Measurements from ENCODE around the gene MR1.

Gene MR1

GRCh38 chr1:181081395-181081794 lies 47.6 kb downstream of the MR1 start:
- H3K9me3 ChIP-seq (replicated peaks in 1 of 2; ENCODE audit: control insufficient read depth in 2 of 2, insufficient read depth in 1 of 2, low read depth in 1 of 2, low read length in 2 of 2): no peaks in the 10 kb centered on the region
- H2BK120ac ChIP-seq (ENCODE audit: low read depth, low read length): no peak overlapping the region
- peaks cover 0 to 9% (median 2%) of the 10 kb centered on the region in 3 experiments for H3K27me3 ChIP-seq (ENCODE audit: control insufficient read depth in 3 of 3, insufficient read depth in 3 of 3, low read depth in 1 of 3, low read length in 3 of 3)
- H3K4ac ChIP-seq (ENCODE audit: low read length): no peak overlapping the region
- no peak overlapping the region for H2BK15ac ChIP-seq (ENCODE audit: low read length)
- no peak overlapping the region for H2AK5ac ChIP-seq (ENCODE audit: low read depth, low read length)
- no peak overlapping the region for H4K91ac ChIP-seq (ENCODE audit: low read depth, low read length, poor library complexity)
- DNase-seq (ENCODE audit: low spot score): no peak
- H3K18ac ChIP-seq (ENCODE audit: low read length): no peak overlapping the region
- no peak overlapping the region for H3K4me3 ChIP-seq (ENCODE audit: low read length in 2 of 2)
- no peak overlapping the region for H2BK12ac ChIP-seq (ENCODE audit: low read length)
- H2BK5ac ChIP-seq (ENCODE audit: low read length): no peak overlapping the region
- H3K23ac ChIP-seq (ENCODE audit: low read depth, low read length, poor library complexity): no peak overlapping the region
- H3K27ac ChIP-seq (replicated peaks; ENCODE audit: low read length): no peak overlapping the region
- peak overlapping the region; percentile 6 for H2AFZ ChIP-seq (ENCODE audit: low read length)
- no peaks in the 10 kb centered on the region for H3K79me1 ChIP-seq (ENCODE audit: low read depth, low read length)
- H3K36me3 ChIP-seq (replicated peaks in 1 of 2; ENCODE audit: control insufficient read depth in 2 of 2, insufficient read depth in 2 of 2, low read length in 2 of 2): no peaks in the 10 kb centered on the region
- no peak overlapping the region for H3K9ac ChIP-seq (ENCODE audit: low read depth, low read length, poor library complexity)
- no CpG with 5 or more reads among the region's 3 CpGs for WGBS, 2 donors (ENCODE audit: extremely low coverage in 2 of 2, insufficient read length in 2 of 2, insufficient replicate concordance in 1 of 2)
- no peak overlapping the region for H3K14ac ChIP-seq (ENCODE audit: low read length)
- H3K4me2 ChIP-seq (ENCODE audit: insufficient read depth, low read length, poor library complexity, severe bottlenecking): no peak overlapping the region
- peaks cover 6 to 7% of the 10 kb centered on the region in 2 donors for H3K4me1 ChIP-seq (ENCODE audit: control insufficient read depth in 2 of 2, insufficient read depth in 1 of 2, low read depth in 1 of 2, low read length in 2 of 2)
- H4K8ac ChIP-seq (ENCODE audit: low read depth, low read length): no peak overlapping the region

GRCh38 chr1:181083842-181084605 lies 50.2 kb downstream of the MR1 start:
- Histone ChIP-seq H3K27me3 (ENCODE audit: control insufficient read depth in 3 of 3, insufficient read depth in 3 of 3, low read depth in 1 of 3, low read length in 3 of 3) (peaks cover 0 to 15% (median 2%) of the 10 kb centered on the region in 3 experiments), H2BK12ac (ENCODE audit: low read length) (no peak overlapping the region), H3K79me1 (ENCODE audit: low read depth, low read length) (peaks cover 4% of the 10 kb centered on the region), H4K91ac (ENCODE audit: low read depth, low read length, poor library complexity) (no peak overlapping the region), H2BK5ac (ENCODE audit: low read length) (no peak overlapping the region), H3K4ac (ENCODE audit: low read length) (no peak overlapping the region), H2BK120ac (ENCODE audit: low read depth, low read length) (no peak overlapping the region), H3K18ac (ENCODE audit: low read length) (no peak overlapping the region), H3K9ac (ENCODE audit: low read depth, low read length, poor library complexity) (no peak overlapping the region), H3K4me3 (ENCODE audit: low read length in 2 of 2) (no peak overlapping the region), H2AFZ (ENCODE audit: low read length) (no peak overlapping the region), H3K9me3 (replicated peaks in 1 of 2; ENCODE audit: control insufficient read depth in 2 of 2, insufficient read depth in 1 of 2, low read depth in 1 of 2, low read length in 2 of 2) (no peaks in the 10 kb centered on the region), H3K4me1 (ENCODE audit: control insufficient read depth in 2 of 2, insufficient read depth in 1 of 2, low read depth in 1 of 2, low read length in 2 of 2) (peaks cover 0 to 6% of the 10 kb centered on the region in 2 donors), H4K8ac (ENCODE audit: low read depth, low read length) (no peak overlapping the region), H2BK15ac (ENCODE audit: low read length) (no peak overlapping the region), H2AK5ac (ENCODE audit: low read depth, low read length) (no peak overlapping the region), H3K36me3 (replicated peaks in 1 of 2; ENCODE audit: control insufficient read depth in 2 of 2, insufficient read depth in 2 of 2, low read length in 2 of 2) (no peaks in the 10 kb centered on the region), H3K23ac (ENCODE audit: low read depth, low read length, poor library complexity) (no peak overlapping the region), H3K27ac (replicated peaks; ENCODE audit: low read length) (no peak overlapping the region), H3K14ac (ENCODE audit: low read length) (no peak overlapping the region), H3K4me2 (ENCODE audit: insufficient read depth, low read length, poor library complexity, severe bottlenecking) (no peak overlapping the region)
- DNase-seq (ENCODE audit: low spot score): no peak
- no CpG with 5 or more reads among the region's 6 CpGs for WGBS, 2 donors (ENCODE audit: extremely low coverage in 2 of 2, insufficient read length in 2 of 2, insufficient replicate concordance in 1 of 2)

- Histone ChIP-seq H3K79me1 (ENCODE audit: low read depth, low read length) (peaks cover 8% of the 10 kb centered on the region), H3K4me1 (ENCODE audit: control insufficient read depth in 2 of 2, insufficient read depth in 1 of 2, low read depth in 1 of 2, low read length in 2 of 2) (peaks cover 0 to 6% of the 10 kb centered on the region in 2 donors), H2BK120ac (ENCODE audit: low read depth, low read length) (no peak overlapping the region), H3K27ac (replicated peaks; ENCODE audit: low read length) (no peak overlapping the region), H2BK5ac (ENCODE audit: low read length) (no peak overlapping the region), H3K4me2 (ENCODE audit: insufficient read depth, low read length, poor library complexity, severe bottlenecking) (no peak overlapping the region), H2AFZ (ENCODE audit: low read length) (no peak overlapping the region), H3K18ac (ENCODE audit: low read length) (no peak overlapping the region), H3K23ac (ENCODE audit: low read depth, low read length, poor library complexity) (no peak overlapping the region), H3K36me3 (replicated peaks in 1 of 2; ENCODE audit: control insufficient read depth in 2 of 2, insufficient read depth in 2 of 2, low read length in 2 of 2) (no peaks in the 10 kb centered on the region), H4K91ac (ENCODE audit: low read depth, low read length, poor library complexity) (no peak overlapping the region), H2AK5ac (ENCODE audit: low read depth, low read length) (no peak overlapping the region), H3K9me3 (replicated peaks in 1 of 2; ENCODE audit: control insufficient read depth in 2 of 2, insufficient read depth in 1 of 2, low read depth in 1 of 2, low read length in 2 of 2) (no peaks in the 10 kb centered on the region), H3K4me3 (ENCODE audit: low read length in 2 of 2) (no peak overlapping the region), H2BK15ac (ENCODE audit: low read length) (no peak overlapping the region), H3K14ac (ENCODE audit: low read length) (no peak overlapping the region), H3K9ac (ENCODE audit: low read depth, low read length, poor library complexity) (no peak overlapping the region), H3K4ac (ENCODE audit: low read length) (no peak overlapping the region), H4K8ac (ENCODE audit: low read depth, low read length) (no peak overlapping the region), H2BK12ac (ENCODE audit: low read length) (no peak overlapping the region), H3K27me3 (ENCODE audit: control insufficient read depth in 3 of 3, insufficient read depth in 3 of 3, low read depth in 1 of 3, low read length in 3 of 3) (peaks cover 0 to 15% (median 2%) of the 10 kb centered on the region in 3 experiments)
- WGBS, 2 donors (ENCODE audit: extremely low coverage in 2 of 2, insufficient read length in 2 of 2, insufficient replicate concordance in 1 of 2): no CpG with 5 or more reads among the region's 4 CpGs
- no peak for DNase-seq (ENCODE audit: low spot score)
Measured at GRCh38 chr1:181084606-181084969, 50.8 kb downstream of the MR1 start.

- no peak overlapping the region for H4K91ac ChIP-seq (ENCODE audit: low read depth, low read length, poor library complexity)
- no peak overlapping the region for H3K4me2 ChIP-seq (ENCODE audit: insufficient read depth, low read length, poor library complexity, severe bottlenecking)
- no peak overlapping the region for H3K14ac ChIP-seq (ENCODE audit: low read length)
- no peak for DNase-seq (ENCODE audit: low spot score)
- H2BK5ac ChIP-seq (ENCODE audit: low read length): no peak overlapping the region
- H3K4me1 ChIP-seq (ENCODE audit: control insufficient read depth in 2 of 2, insufficient read depth in 1 of 2, low read depth in 1 of 2, low read length in 2 of 2): peaks cover 0 to 7% of the 10 kb centered on the region in 2 donors
- H2AK5ac ChIP-seq (ENCODE audit: low read depth, low read length): no peak overlapping the region
- no peak overlapping the region for H3K4ac ChIP-seq (ENCODE audit: low read length)
- no peak overlapping the region for H2BK12ac ChIP-seq (ENCODE audit: low read length)
- no peak overlapping the region for H3K23ac ChIP-seq (ENCODE audit: low read depth, low read length, poor library complexity)
- peaks cover 0 to 15% (median 2%) of the 10 kb centered on the region in 3 experiments for H3K27me3 ChIP-seq (ENCODE audit: control insufficient read depth in 3 of 3, insufficient read depth in 3 of 3, low read depth in 1 of 3, low read length in 3 of 3)
- H3K9ac ChIP-seq (ENCODE audit: low read depth, low read length, poor library complexity): no peak overlapping the region
- no peaks in the 10 kb centered on the region for H3K36me3 ChIP-seq (replicated peaks in 1 of 2; ENCODE audit: control insufficient read depth in 2 of 2, insufficient read depth in 2 of 2, low read length in 2 of 2)
- no peak overlapping the region for H3K18ac ChIP-seq (ENCODE audit: low read length)
- no peaks in the 10 kb centered on the region for H3K9me3 ChIP-seq (replicated peaks in 1 of 2; ENCODE audit: control insufficient read depth in 2 of 2, insufficient read depth in 1 of 2, low read depth in 1 of 2, low read length in 2 of 2)
- no peak overlapping the region for H2AFZ ChIP-seq (ENCODE audit: low read length)
- H3K27ac ChIP-seq (replicated peaks; ENCODE audit: low read length): no peak overlapping the region
- no peak overlapping the region for H4K8ac ChIP-seq (ENCODE audit: low read depth, low read length)
- no peak overlapping the region for H2BK15ac ChIP-seq (ENCODE audit: low read length)
- no CpG with 5 or more reads among the region's 1 CpG for WGBS, 2 donors (ENCODE audit: extremely low coverage in 2 of 2, insufficient read length in 2 of 2, insufficient replicate concordance in 1 of 2)
- H3K79me1 ChIP-seq (ENCODE audit: low read depth, low read length): peaks cover 10% of the 10 kb centered on the region
- no peak overlapping the region for H2BK120ac ChIP-seq (ENCODE audit: low read depth, low read length)
- no peak overlapping the region for H3K4me3 ChIP-seq (ENCODE audit: low read length in 2 of 2)
Measured at GRCh38 chr1:181086091-181086490, 52.3 kb downstream of the MR1 start.
